Common myeloid progenitor, CD34-positive (primary cell): Measurements from ENCODE around the gene LGI4.

Source experiments
- CTCF ChIA-PET: fragments of 350-600 bp; sonication (Branson Sonifier 250); formaldehyde crosslinking; loops from one replicate; lab custom pipeline; 2021; ENCODE audit warnings: antibody characterized with exemption; lab: Charles Lee
- POLR2A ChIA-PET: fragments of 350-600 bp; sonication (Branson Sonifier 250); formaldehyde crosslinking; loops from one replicate; lab custom pipeline; 2021; ENCODE audit warnings: antibody characterized with exemption; lab: Charles Lee
- DNase-seq, 3 donors: peaks; one replicate each; pipeline versions ENCODE4 v3.0.0 to v3.0.0-alpha.2; 2013
- H3K27ac ChIP-seq, 2 experiments: 1 replicate in 1 of 2; 2 replicates in 1 of 2; pipeline ENCODE4 v1.7.0; 2013; ENCODE audit warnings: inconsistent platforms in 2 of 2, low read length in 2 of 2, mild to moderate bottlenecking in 2 of 2, low read depth in 1 of 2, moderate library complexity in 1 of 2; ENCODE audit not compliant: severe bottlenecking in 2 of 2, insufficient read depth in 1 of 2, poor library complexity in 1 of 2
- H3K27me3 ChIP-seq, 5 experiments: replicated peaks in 2 of 5; 1 replicate in 3 of 5; 2 replicates in 2 of 5; pipeline versions ENCODE4 v1.6.1 to v1.7.0; 2013; ENCODE audit warnings: low read length in 4 of 5, mild to moderate bottlenecking in 2 of 5, moderate library complexity in 2 of 5, inconsistent platforms in 1 of 5; ENCODE audit not compliant: insufficient read depth in 5 of 5, control insufficient read depth in 4 of 5
- H3K36me3 ChIP-seq, 4 experiments: 1 replicate in 2 of 4; 2 replicates in 2 of 4; pipeline versions ENCODE4 v1.6.1 to v1.7.0; 2013; ENCODE audit warnings: low read length in 3 of 4, control low read depth in 1 of 4, mild to moderate bottlenecking in 1 of 4; ENCODE audit not compliant: control insufficient read depth in 4 of 4, insufficient read depth in 4 of 4
- H3K4me1 ChIP-seq, 4 experiments: 1 replicate in 3 of 4; 2 replicates in 1 of 4; pipeline versions ENCODE4 v1.6.1 to v1.7.1; 2013; ENCODE audit warnings: low read length in 3 of 4, mild to moderate bottlenecking in 3 of 4, control low read depth in 1 of 4, inconsistent platforms in 1 of 4, moderate library complexity in 1 of 4; ENCODE audit not compliant: control insufficient read depth in 4 of 4, insufficient read depth in 4 of 4; ENCODE audit errors: control extremely low read depth in 1 of 4
- H3K4me3 ChIP-seq, 7 experiments: 1 replicate in 4 of 7; 2 replicates in 3 of 7; pipeline versions ENCODE4 v1.5.1 to v1.7.0; 2013; ENCODE audit warnings: mild to moderate bottlenecking in 7 of 7, low read length in 6 of 7, moderate library complexity in 6 of 7, inconsistent platforms in 2 of 7, low read depth in 2 of 7, control low read depth in 1 of 7; ENCODE audit not compliant: insufficient read depth in 4 of 7, control insufficient read depth in 1 of 7; ENCODE audit errors: extremely low read depth in 1 of 7
- H3K9me3 ChIP-seq, 5 experiments: 1 replicate in 4 of 5; 2 replicates in 1 of 5; pipeline versions ENCODE4 v1.6.1 to v1.7.1; 2013; ENCODE audit warnings: low read length in 4 of 5, mild to moderate bottlenecking in 2 of 5, inconsistent platforms in 1 of 5, low read depth in 1 of 5, moderate library complexity in 1 of 5; ENCODE audit not compliant: control insufficient read depth in 4 of 5, insufficient read depth in 2 of 5; ENCODE audit errors: control extremely low read depth in 1 of 5
- WGBS: methylation state at CpG from one replicate; pipeline ENCODE4 v1.1.5; 2013; ENCODE audit not compliant: insufficient coverage; 5-methylcytosine and 5-hydroxymethylcytosine counted together

The LGI4 gene

DNA sequence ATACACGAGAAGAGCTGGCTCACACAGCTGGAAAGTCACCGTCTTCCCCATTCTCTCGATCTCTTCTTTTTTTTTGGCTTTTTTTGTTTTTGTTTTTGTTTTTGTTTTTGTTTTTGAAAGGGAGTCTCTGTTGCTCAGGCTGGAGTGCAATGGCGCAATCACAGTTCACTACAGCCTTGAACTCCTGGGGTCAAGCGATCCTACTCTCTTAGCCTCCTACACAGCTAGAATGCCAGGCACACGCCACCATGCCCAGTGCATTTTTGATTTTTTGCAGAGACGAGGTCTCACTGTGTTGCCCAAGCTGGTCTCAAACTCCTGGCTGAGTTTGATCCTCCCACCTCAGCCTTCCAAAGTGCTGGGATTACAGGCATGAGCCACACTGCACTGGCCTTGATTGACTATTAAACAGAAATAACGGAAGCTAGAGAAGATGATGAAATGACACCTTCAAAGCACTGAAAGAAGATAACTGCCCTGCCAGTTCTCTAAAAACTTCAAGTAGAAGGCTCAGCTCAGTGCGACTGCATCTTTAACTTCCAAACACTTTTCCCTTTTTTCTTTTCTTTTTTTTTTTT lies 15.2 kb downstream of the LGI4 start:
- 85% methylated on average over 5 of the region's 9 CpGs for WGBS

DNA sequence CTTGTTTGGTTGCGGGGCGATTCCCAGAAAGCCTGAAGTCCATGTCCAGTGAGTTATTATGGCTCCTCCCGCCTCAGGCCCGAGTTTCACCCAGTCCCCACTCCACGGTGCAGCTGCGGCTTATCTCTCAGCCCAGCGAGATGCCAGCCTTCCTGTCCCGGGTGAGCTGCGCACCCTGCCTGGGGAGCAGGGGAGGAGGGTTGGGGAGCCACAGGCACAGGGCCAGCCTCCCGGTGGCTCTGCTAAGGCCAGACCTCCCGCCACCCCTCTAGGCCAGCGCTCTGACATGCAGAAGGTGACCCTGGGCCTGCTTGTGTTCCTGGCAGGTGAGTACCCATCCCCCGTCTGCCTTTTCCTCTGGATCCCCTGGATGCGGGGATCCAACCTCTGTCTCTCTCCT lies 15.8 kb downstream of the LGI4 start:
- WGBS: 14% methylated on average over 12 of the region's 14 CpGs
- peak; percentile 60 to 83 (median 73) for DNase-seq
- ChIA-PET POLR2A (interaction anchor here (1.4 kb wide), 1 partner anchor 22 kb away, joined by 4 read pairs; no protein-coding TSS in a partner anchor), CTCF (interaction anchor here (1.1 to 3.2 kb wide), 8 partner anchors 8 to 76 kb away, joined by 3 to 19 read pairs (median 4); partner anchors contain the start of genes FXYD5 and LGI4)
- Histone ChIP-seq H3K27me3 (no peaks in the 10 kb centered on the region), H3K4me3 (peak overlapping the region in 3 of 7 experiments; percentile 22 to 55 (median 26)), H3K9me3 (no peaks in the 10 kb centered on the region), H3K36me3 (no peaks in the 10 kb centered on the region), H3K4me1 (peaks cover 1 to 76% (median 38%) of the 10 kb centered on the region in 4 experiments), H3K27ac (no peak overlapping the region)

More for the DNA sequence above, 15.2 kb downstream of the LGI4 start:
- H3K27me3 ChIP-seq: no peaks in the 10 kb centered on the region
- ChIA-PET CTCF (interaction anchor here (1.1 to 3.2 kb wide), 6 partner anchors 9 to 49 kb away, joined by 3 to 19 read pairs (median 5); partner anchors contain the start of genes FXYD5 and LGI4), POLR2A (interaction anchor here (1.4 kb wide), 1 partner anchor 21 kb away, joined by 4 read pairs; no protein-coding TSS in a partner anchor)
- no peak for DNase-seq
- H3K36me3 ChIP-seq: no peaks in the 10 kb centered on the region
- H3K4me3 ChIP-seq: no peak overlapping the region
- H3K9me3 ChIP-seq: no peaks in the 10 kb centered on the region
- H3K4me1 ChIP-seq: peaks cover 1 to 76% (median 38%) of the 10 kb centered on the region in 4 experiments
- no peak overlapping the region for H3K27ac ChIP-seq

DNA sequence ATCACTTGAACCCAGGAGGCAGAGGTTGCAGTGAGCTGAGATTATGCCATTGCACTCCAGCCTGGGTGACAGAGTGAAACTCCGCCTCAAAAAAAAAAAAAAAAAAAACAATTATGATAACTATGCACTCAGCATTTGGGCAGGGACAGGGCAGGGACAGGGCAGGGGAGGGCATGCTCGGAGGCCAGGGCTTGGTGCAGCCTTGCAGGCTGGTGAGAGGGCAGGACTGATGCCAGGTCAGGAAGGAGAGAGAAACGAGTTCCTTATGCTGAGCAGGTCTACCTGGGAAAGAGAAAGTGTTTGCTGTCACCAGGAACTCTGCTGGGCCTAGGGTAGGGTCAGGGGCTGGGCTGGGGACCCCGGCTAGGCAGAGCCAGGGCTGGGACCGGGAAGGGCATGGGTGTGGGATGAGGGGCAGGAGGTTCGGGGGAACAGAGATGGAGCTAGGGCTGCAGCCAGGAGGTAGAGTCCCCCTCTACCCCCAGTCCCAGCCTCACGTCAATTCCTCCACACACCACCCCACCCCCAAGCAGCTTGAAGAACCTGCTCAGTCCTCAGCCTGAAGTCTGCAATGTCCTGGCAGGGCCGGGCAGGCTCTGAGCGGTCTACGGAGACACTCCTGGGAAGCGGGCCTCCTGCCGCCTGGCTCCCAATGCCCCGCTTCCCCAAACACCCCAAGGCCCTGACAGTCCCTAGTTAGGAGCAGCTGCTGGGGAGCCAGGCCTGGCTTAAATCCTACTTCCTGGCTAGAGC lies 16.4 kb downstream of the LGI4 start:
- ChIA-PET CTCF (interaction anchor here (0.6 to 3.2 kb wide), 8 partner anchors 12 to 75 kb away, joined by 3 to 19 read pairs (median 4); partner anchors contain the start of genes FXYD5 and LGI4), POLR2A (interaction anchor here (1.4 kb wide), 1 partner anchor 23 kb away, joined by 4 read pairs; no protein-coding TSS in a partner anchor)
- H3K27me3 ChIP-seq: no peaks in the 10 kb centered on the region
- peak in 2 of 3 donors; percentile 31 to 52 for DNase-seq
- WGBS: 29% methylated on average over 9 of the region's 13 CpGs
- H3K4me1 ChIP-seq: peaks cover 1 to 73% (median 38%) of the 10 kb centered on the region in 4 experiments
- H3K4me3 ChIP-seq: peak overlapping the region in 3 of 7 experiments; percentile 22 to 55 (median 26)
- H3K27ac ChIP-seq: no peak overlapping the region
- no peaks in the 10 kb centered on the region for H3K36me3 ChIP-seq
- H3K9me3 ChIP-seq: no peaks in the 10 kb centered on the region

DNA sequence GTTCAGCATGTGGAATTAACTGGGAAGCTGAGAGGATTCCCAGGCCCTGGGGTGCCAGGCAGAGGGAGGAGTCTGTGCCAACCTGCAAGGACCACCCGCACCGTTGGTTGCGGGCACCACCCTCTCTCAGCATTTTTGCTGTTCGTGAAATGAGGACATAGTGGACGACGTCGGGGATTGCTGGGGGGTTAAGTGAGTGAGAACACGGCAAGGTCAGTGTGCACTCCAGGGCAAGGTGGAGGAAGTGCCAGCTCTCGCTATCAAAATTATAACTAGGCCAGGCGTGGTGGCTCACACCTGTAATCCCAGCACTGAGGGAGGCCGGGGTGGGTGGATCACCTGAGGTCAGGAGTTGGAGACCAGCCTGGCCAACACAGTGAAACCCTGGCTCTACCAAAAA lies 17.1 kb downstream of the LGI4 start:
- ChIA-PET CTCF (interaction anchor here (0.6 to 3.2 kb wide), 8 partner anchors 12 to 76 kb away, joined by 3 to 19 read pairs (median 4); partner anchors contain the start of gene HPN), POLR2A (no interaction called here)
- no peak overlapping the region for H3K4me3 ChIP-seq
- H3K9me3 ChIP-seq: no peaks in the 10 kb centered on the region
- peaks cover 1 to 72% (median 38%) of the 10 kb centered on the region in 4 experiments for H3K4me1 ChIP-seq
- DNase-seq: no peak
- 78% methylated on average over 11 of the region's 11 CpGs for WGBS
- no peak overlapping the region for H3K27ac ChIP-seq
- H3K27me3 ChIP-seq: no peaks in the 10 kb centered on the region
- no peaks in the 10 kb centered on the region for H3K36me3 ChIP-seq

DNA sequence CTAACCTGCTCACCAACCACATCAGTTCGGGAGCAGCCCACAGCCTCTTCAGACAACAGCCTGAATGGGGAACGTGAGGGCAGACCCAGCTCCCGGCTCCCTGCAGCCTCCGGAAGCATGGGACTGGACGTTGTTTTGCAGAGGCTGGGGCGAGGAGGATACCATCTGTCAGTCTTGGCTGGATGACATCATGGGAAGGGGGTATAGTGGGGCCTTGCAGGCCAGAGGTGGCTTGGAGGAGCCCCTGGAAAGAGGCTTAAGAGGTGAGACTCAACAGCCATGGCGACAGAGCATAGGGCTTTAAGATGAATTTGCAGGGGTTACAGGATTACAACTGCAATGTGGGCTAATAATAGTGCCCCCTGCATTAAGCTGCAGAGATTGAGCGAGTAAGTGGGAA lies 17.7 kb downstream of the LGI4 start:
- Histone ChIP-seq H3K27ac (no peak overlapping the region), H3K4me1 (peaks cover 1 to 70% (median 38%) of the 10 kb centered on the region in 4 experiments), H3K36me3 (no peaks in the 10 kb centered on the region), H3K4me3 (no peak overlapping the region), H3K27me3 (no peaks in the 10 kb centered on the region), H3K9me3 (no peaks in the 10 kb centered on the region)
- 98% methylated on average over 7 of the region's 8 CpGs for WGBS
- no peak for DNase-seq
- CTCF ChIA-PET: interaction anchor here (0.9 to 3.3 kb wide), 6 partner anchors 18 to 75 kb away, joined by 3 to 54 read pairs (median 10); partner anchors contain the start of genes HPN and LGI4
- POLR2A ChIA-PET: no interaction called here

DNA sequence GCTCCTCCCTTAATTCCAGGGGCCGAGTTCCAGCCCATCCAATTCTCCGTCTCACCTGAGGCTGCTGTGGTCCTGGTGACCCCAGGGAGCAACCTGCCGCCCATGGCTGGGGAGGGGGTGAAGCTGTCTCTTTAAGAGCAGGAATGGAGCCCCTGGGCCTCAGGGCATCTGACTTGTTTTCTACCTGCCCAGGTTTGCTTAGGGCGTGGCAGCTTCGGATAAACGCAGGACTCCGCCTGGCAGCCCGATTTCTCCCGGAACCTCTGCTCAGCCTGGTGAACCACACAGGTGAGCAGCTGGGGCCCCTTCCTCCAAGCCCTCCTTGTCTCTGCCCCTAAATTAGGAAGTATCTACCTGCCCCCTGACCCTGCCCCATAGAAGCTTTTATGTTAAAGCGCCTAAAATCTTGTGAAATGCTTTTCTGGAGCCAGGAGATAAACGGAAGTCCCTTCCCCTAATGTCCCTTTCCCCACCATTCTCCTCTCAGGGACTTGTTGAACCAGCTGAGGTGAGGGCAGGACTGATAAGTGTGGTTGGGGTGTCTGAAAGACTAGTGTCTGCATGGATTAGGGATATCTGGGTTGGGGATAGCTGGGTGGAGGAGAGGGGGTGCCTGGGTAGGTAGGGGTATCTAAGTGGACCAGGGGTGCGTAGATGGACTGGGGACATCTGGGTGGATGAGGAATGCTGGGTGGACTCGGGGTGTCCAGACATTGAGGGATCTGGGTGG lies 18.6 kb downstream of the LGI4 start:
- CTCF ChIA-PET: interaction anchor here (0.9 to 3.3 kb wide), 10 partner anchors 11 to 72 kb away, joined by 3 to 54 read pairs (median 4); partner anchors contain the start of gene LGI4
- no peak overlapping the region for H3K27ac ChIP-seq
- H3K4me1 ChIP-seq: peaks cover 1 to 62% (median 32%) of the 10 kb centered on the region in 4 experiments
- POLR2A ChIA-PET: interaction anchor here (0.6 kb wide), 2 partner anchors 42 to 45 kb away, joined by 3 read pairs; no protein-coding TSS in a partner anchor
- no peak for DNase-seq
- no peak overlapping the region for H3K4me3 ChIP-seq
- H3K36me3 ChIP-seq: no peaks in the 10 kb centered on the region
- H3K9me3 ChIP-seq: no peaks in the 10 kb centered on the region
- 96% methylated on average over 9 of the region's 13 CpGs for WGBS
- no peaks in the 10 kb centered on the region for H3K27me3 ChIP-seq
